Measurements from ENCODE around the gene THAP7. TPM values are rescaled to one million over a fixed set of nuclear protein-coding genes. Genes with fewer than 3 reads are reported as not detected.
A peak's percentile ranks its signal among the peaks of the same experiment; 100 is the strongest.

The THAP7 gene
- total and polyA plus RNA-seq, 2 donors (not counting 1 experiment from before 2014, with no cell fraction given), result 37.7 to 70.1 TPM

- H3K9ac ChIP-seq (ENCODE audit: low read length), result no peak overlapping the region
- no peaks in the 10 kb centered on the region for H3K27me3 Mint-ChIP-seq
- no peak for ATAC-seq (ENCODE audit: low read depth)
- peaks cover 18% of the 10 kb centered on the region for H3K79me2 ChIP-seq (ENCODE audit: control insufficient read depth, insufficient read depth, low read length)
- WGBS (ENCODE audit: insufficient coverage), result 79% methylated on average over 6 of the region's 7 CpGs
- no peak overlapping the region for H3K27ac ChIP-seq (ENCODE audit: low read length in 2 of 2)
- ChIA-PET POLR2A (no interaction called here), CTCF (no interaction called here)
- H3K4me1 ChIP-seq (ENCODE audit: control insufficient read depth in 2 of 2, insufficient read depth in 2 of 2, low read length in 2 of 2), result peaks cover 24 to 31% of the 10 kb centered on the region in 2 donors
- H3K4me3 ChIP-seq (ENCODE audit: control extremely low read depth in 1 of 5, extremely low read depth in 1 of 5, insufficient read depth in 1 of 5, low read depth in 2 of 5, low read length in 4 of 5), result no peak overlapping the region
- peaks cover 0 to 24% of the 10 kb centered on the region in 2 experiments for H3K36me3 ChIP-seq (replicated peaks in 1 of 2; ENCODE audit: control extremely low read depth in 1 of 2, control insufficient read depth in 1 of 2, extremely low read depth in 1 of 2, insufficient read depth in 2 of 2, low read length in 1 of 2)
- no peak for DNase-seq
- no peak overlapping the region for H2AFZ ChIP-seq (ENCODE audit: insufficient read depth, low read depth, low read length, poor library complexity, severe bottlenecking)
- TF ChIP-seq CTCF (IDR thresholded peaks at IDR 0.05), result no peak
- no peak for TF ChIP-seq EZH2 (IDR thresholded peaks at IDR 0.05; ENCODE audit: borderline replicate concordance, insufficient read depth, low read depth, low read length, poor library complexity, severe bottlenecking)
- H3K4me2 ChIP-seq (replicated peaks; ENCODE audit: low read depth, low read length, poor library complexity, severe bottlenecking), result no peak overlapping the region
- peaks cover 24% of the 10 kb centered on the region for H4K20me1 ChIP-seq (ENCODE audit: control insufficient read depth, insufficient read depth, low read length, poor library complexity, severe bottlenecking)
- peaks cover 30% of the 10 kb centered on the region for H3K4me1 Mint-ChIP-seq
- no peaks in the 10 kb centered on the region for H3K9me3 Mint-ChIP-seq (ENCODE audit: insufficient read depth)
- no peak overlapping the region for H3K4me3 Mint-ChIP-seq
- peak overlapping the region; percentile 76 for H3K27ac Mint-ChIP-seq
- intact Hi-C loops (cut with micrococcal nuclease), result no loop called here
- H3K9me3 ChIP-seq (ENCODE audit: control extremely low read depth in 1 of 3, control insufficient read depth in 2 of 3, insufficient read depth in 1 of 3, low read length in 2 of 3), result peaks cover 0 to 5% (median 0%) of the 10 kb centered on the region in 3 donors
- H3K27me3 ChIP-seq (replicated peaks in 1 of 4; ENCODE audit: control extremely low read depth in 1 of 4, control insufficient read depth in 3 of 4, insufficient read depth in 4 of 4, low read length in 3 of 4), result no peaks in the 10 kb centered on the region
Measured at GRCh38 chr22:20998411-20999336, 3.2 kb downstream of the THAP7 start.
